OCI-LY7 (cell line): Measurements from ENCODE around the gene ICAM1. TPM values are rescaled to one million over a fixed set of nuclear protein-coding genes. Genes with fewer than 3 reads are reported as not detected.

ENCODE experiments used
- BruUV-seq: library from RNA; stranded (reverse); fragments of 400-500 nt; replicated peaks from 2 replicates; lab custom pipeline; 2021; lab: Mats Ljungman, UMichigan
- CTCF ChIA-PET: fragments of 300-600 bp; sonication (Branson Sonifier 250); formaldehyde crosslinking; loops from one replicate; lab custom pipeline; 2022; ENCODE audit warnings: antibody characterized with exemption; ENCODE audit not compliant: unreplicated experiment; lab: Charles Lee
- POLR2A ChIA-PET: fragments of 300-600 bp; sonication (Branson Sonifier 250); formaldehyde crosslinking; loops from one replicate; lab custom pipeline; 2022; ENCODE audit warnings: antibody characterized with exemption; lab: Charles Lee
- DNase-seq: peaks from one replicate; pipeline ENCODE4 v3.0.0-alpha.2; 2015; ENCODE audit warnings: low spot score
- H2AFZ ChIP-seq: fragments of 200-600 bp; sonication (generic), shearing (Covaris generic); 2 replicates; pipeline ENCODE4 v1.6.1; 2014; ENCODE audit warnings: mild to moderate bottlenecking, antibody characterized with exemption, low read length, moderate library complexity
- H3K27ac ChIP-seq: fragments of 200-600 bp; sonication (generic); 2 replicates; pipeline ENCODE4 v1.5.1; 2014; ENCODE audit warnings: mixed run types, low read depth, mild to moderate bottlenecking, moderate library complexity, low read length, inconsistent platforms; ENCODE audit not compliant: poor library complexity, severe bottlenecking
- H3K36me3 ChIP-seq: fragments of 200-600 bp; sonication (generic); 2 replicates; pipeline ENCODE4 v1.6.1; 2014; ENCODE audit warnings: mild to moderate bottlenecking, antibody characterized with exemption, low read length, moderate library complexity, mixed read lengths; ENCODE audit not compliant: insufficient read depth
- H3K4me1 ChIP-seq: fragments of 200-600 bp; sonication (generic); 2 replicates; pipeline ENCODE4 v1.5.1; 2014; ENCODE audit warnings: mild to moderate bottlenecking, low read length; ENCODE audit not compliant: insufficient read depth, poor library complexity, severe bottlenecking
- H3K4me2 ChIP-seq: fragments of 200-600 bp; sonication (generic); 2 replicates; pipeline ENCODE4 v1.6.1; 2014; ENCODE audit warnings: mild to moderate bottlenecking, low read length
- H3K4me3 ChIP-seq: fragments of 200-600 bp; sonication (generic); 2 replicates; pipeline ENCODE4 v1.5.1; 2014; ENCODE audit warnings: mild to moderate bottlenecking, low read depth, low read length; ENCODE audit not compliant: poor library complexity, severe bottlenecking
- H3K79me2 ChIP-seq: fragments of 200-600 bp; sonication (generic); 2 replicates; pipeline ENCODE4 v1.6.1; 2016; ENCODE audit warnings: low read depth, mild to moderate bottlenecking, low read length, moderate library complexity, mixed read lengths; ENCODE audit not compliant: insufficient read depth
- H3K9me2 ChIP-seq: fragments of 200-600 bp; sonication (generic); 2 replicates; pipeline ENCODE4 v1.6.1; 2016; ENCODE audit warnings: mild to moderate bottlenecking, low read length, mixed read lengths; ENCODE audit not compliant: insufficient read depth
- H3K9me3 ChIP-seq: fragments of 200-600 bp; sonication (generic); 2 replicates; pipeline ENCODE4 v1.6.1; 2014; ENCODE audit warnings: mild to moderate bottlenecking, mixed run types, low read length, mixed read lengths
- H4K20me1 ChIP-seq: fragments of 200-600 bp; sonication (generic); 2 replicates; pipeline ENCODE4 v1.6.1; 2014; ENCODE audit warnings: mild to moderate bottlenecking, antibody characterized with exemption, low read length, moderate library complexity, mixed read lengths; ENCODE audit not compliant: insufficient read depth
- CTCF ChIP-seq: fragments of 200-600 bp; sonication (generic); conservative IDR thresholded peaks from 2 replicates; pipeline ENCODE4 v1.5.1; 2014; ENCODE audit warnings: mild to moderate bottlenecking, antibody characterized with exemption, low read length, moderate library complexity, mixed read lengths
- EZH2phosphoT487 ChIP-seq: fragments of 200-600 bp; sonication (generic); IDR thresholded peaks from 2 replicates; pipeline ENCODE4 v1.6.1; 2018; ENCODE audit warnings: low read depth, borderline replicate concordance, mild to moderate bottlenecking, mixed run types, antibody characterized with exemption, low read length, moderate library complexity, mixed read lengths
- intact Hi-C: fragments of 100-400 bp; cut with micrococcal nuclease; formaldehyde crosslinking; loops from one replicate; pipeline ENCODE4 v1.10.0; 2022; ENCODE audit not compliant: unreplicated experiment
- total RNA-seq, 2 experiments: library from RNA; depleted of rRNA in 1 of 2; stranded (reverse); fragments of >200 nt in 1 of 2; shearing (Covaris generic) in 1 of 2; gene quantifications; 2 replicates each; pipeline ENCODE4 v1.2.3, GENCODE V29; 2014 to 2022

Gene ICAM1
- total RNA-seq, 2 experiments from 2014 or later = 12.0 to 13.4 TPM

GRCh38 chr19:10288662-10289166 is 17.8 kb downstream of the ICAM1 start:
- H3K4me1 ChIP-seq = peaks cover 72% of the 10 kb centered on the region
- peak; percentile 83 for DNase-seq
- intact Hi-C loops = no loop called here
- TF ChIP-seq EZH2phosphoT487 (no peak), CTCF (no peak)
- POLR2A ChIA-PET = interaction anchor here (0.6 to 1.6 kb wide), 5 partner anchors 8 to 52 kb away, joined by 3 to 13 read pairs (median 6); partner anchors contain the start of gene ICAM1
- TSS peak; percentile 76 for BruUV-seq
- peak overlapping the region; percentile 83 for H3K4me2 ChIP-seq
- H3K9me3 ChIP-seq = no peaks in the 10 kb centered on the region
- H3K9me2 ChIP-seq = no peaks in the 10 kb centered on the region
- H3K4me3 ChIP-seq = peak overlapping the region; percentile 68
- CTCF ChIA-PET = interaction anchor here (0.9 to 1.8 kb wide), 3 partner anchors 17 to 45 kb away, joined by 3 to 5 read pairs (median 5); partner anchors contain the start of gene RAVER1
- peak overlapping the region; percentile 56 for H3K27ac ChIP-seq
- peak overlapping the region; percentile 90 for H2AFZ ChIP-seq
- H4K20me1 ChIP-seq = no peaks in the 10 kb centered on the region
- H3K36me3 ChIP-seq = peaks cover 11% of the 10 kb centered on the region; the same call in 1 of the 2 replicates
- no peaks in the 10 kb centered on the region for H3K79me2 ChIP-seq

- ChIA-PET POLR2A (interaction anchor here (0.6 to 1.6 kb wide), 8 partner anchors 9 to 122 kb away, joined by 3 to 13 read pairs (median 4); partner anchors contain the start of gene ICAM1), CTCF (interaction anchor here (0.9 to 1.8 kb wide), 4 partner anchors 17 to 44 kb away, joined by 3 to 5 read pairs (median 4); partner anchors contain the start of gene RAVER1)
- Histone ChIP-seq H3K9me3 (no peaks in the 10 kb centered on the region), H2AFZ (peak overlapping the region; percentile 90), H3K4me3 (peak overlapping the region; percentile 68), H3K79me2 (no peaks in the 10 kb centered on the region), H3K4me2 (peak overlapping the region; percentile 83), H3K36me3 (peaks cover 11% of the 10 kb centered on the region; the same call in 1 of the 2 replicates), H3K9me2 (no peaks in the 10 kb centered on the region), H4K20me1 (no peaks in the 10 kb centered on the region), H3K27ac (peak overlapping the region; percentile 56), H3K4me1 (peaks cover 72% of the 10 kb centered on the region)
- intact Hi-C loops = no loop called here
- no TSS peak for BruUV-seq
- DNase-seq = peak; percentile 89
- no peak for TF ChIP-seq CTCF
- no peak for TF ChIP-seq EZH2phosphoT487
Observed at GRCh38 chr19:10289167-10289835, 18.4 kb downstream of the ICAM1 start.
